ENCODE measurements around the gene RGS12. TPM values are rescaled to one million over a fixed set of nuclear protein-coding genes. Genes with fewer than 3 reads are reported as not detected.

RGS12 gene
- total RNA-seq, 1 donor from 2014 or later = 34.2 TPM

- TF ChIP-seq, protein P1, sequence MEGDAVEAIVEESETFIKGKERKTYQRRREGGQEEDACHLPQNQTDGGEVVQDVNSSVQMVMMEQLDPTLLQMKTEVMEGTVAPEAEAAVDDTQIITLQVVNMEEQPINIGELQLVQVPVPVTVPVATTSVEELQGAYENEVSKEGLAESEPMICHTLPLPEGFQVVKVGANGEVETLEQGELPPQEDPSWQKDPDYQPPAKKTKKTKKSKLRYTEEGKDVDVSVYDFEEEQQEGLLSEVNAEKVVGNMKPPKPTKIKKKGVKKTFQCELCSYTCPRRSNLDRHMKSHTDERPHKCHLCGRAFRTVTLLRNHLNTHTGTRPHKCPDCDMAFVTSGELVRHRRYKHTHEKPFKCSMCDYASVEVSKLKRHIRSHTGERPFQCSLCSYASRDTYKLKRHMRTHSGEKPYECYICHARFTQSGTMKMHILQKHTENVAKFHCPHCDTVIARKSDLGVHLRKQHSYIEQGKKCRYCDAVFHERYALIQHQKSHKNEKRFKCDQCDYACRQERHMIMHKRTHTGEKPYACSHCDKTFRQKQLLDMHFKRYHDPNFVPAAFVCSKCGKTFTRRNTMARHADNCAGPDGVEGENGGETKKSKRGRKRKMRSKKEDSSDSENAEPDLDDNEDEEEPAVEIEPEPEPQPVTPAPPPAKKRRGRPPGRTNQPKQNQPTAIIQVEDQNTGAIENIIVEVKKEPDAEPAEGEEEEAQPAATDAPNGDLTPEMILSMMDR (IDR thresholded peaks at IDR 0.05; ENCODE audit: insufficient read depth, low read length, severe bottlenecking) = no peak
- H3K4me3 ChIP-seq (ENCODE audit: low read depth, low read length) = no peak overlapping the region
- FAIRE-seq (no peak), DNase-seq (ENCODE audit: low read depth) (no peak)
- peaks cover 1% of the 10 kb centered on the region for H3K27me3 ChIP-seq (ENCODE audit: control insufficient read depth, insufficient read depth, low read length)
- no peaks in the 10 kb centered on the region for H3K36me3 ChIP-seq (ENCODE audit: control insufficient read depth, insufficient read depth, low read length)
Measured at GRCh38 chr4:3313556-3314228, 20.9 kb downstream of the RGS12 start.

DNA sequence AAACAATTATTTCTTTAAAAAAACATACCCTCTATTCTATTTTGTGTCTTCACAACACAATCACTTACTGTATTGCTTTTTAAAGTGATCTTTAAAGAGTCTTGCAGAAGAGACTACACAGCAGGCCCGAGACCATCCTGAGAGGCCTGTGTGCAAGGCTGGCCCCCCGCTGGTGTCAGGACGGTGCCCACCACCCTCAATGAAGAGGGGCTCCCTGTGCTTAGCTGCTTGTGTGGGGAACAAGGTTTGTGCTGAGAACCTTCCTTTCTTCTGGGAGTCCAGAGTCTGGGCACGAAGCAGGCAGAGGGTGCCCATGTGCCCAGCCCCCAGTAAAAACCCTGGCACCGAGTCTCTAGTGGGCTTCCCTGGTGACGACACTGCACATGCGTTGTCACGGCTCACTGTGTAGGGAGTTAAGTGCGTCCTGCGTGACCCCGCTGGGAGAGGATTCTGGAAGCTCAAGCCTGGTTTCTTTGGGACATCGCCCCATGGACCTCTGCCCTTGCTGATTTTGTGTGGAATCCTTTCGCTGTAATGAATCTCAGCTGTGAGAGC is 22.0 kb downstream of the RGS12 start:
- Histone ChIP-seq H3K36me3 (ENCODE audit: control insufficient read depth, insufficient read depth, low read length) (no peaks in the 10 kb centered on the region), H3K4me3 (ENCODE audit: low read depth, low read length) (no peak overlapping the region), H3K27me3 (ENCODE audit: control insufficient read depth, insufficient read depth, low read length) (no peaks in the 10 kb centered on the region)
- peak; percentile 89 for FAIRE-seq
- no peak for DNase-seq (ENCODE audit: low read depth)
- TF ChIP-seq, protein P1 (IDR thresholded peaks at IDR 0.05; ENCODE audit: insufficient read depth, low read length, severe bottlenecking) = no peak

DNA sequence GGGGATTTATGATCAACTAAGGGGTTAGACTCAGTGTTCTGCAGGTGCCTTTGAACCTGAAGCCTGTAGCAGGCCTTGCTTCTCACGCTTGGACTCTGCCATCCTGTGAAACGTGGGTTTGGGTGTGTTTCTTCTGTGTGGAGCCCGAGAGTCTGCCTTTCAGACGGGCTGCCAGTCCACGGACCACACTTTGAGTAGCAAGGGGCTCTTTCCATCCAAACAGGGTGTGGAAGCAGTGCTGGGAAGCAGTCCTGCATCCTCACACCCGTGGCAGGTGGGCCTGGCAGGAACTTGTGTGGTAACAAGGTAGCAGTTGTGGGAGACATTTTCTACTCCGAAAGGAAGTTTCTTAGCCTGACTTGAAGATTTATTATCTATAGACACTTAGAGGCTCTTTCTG is 22.7 kb downstream of the RGS12 start:
- TF ChIP-seq, protein P1 (IDR thresholded peaks at IDR 0.05; ENCODE audit: insufficient read depth, low read length, severe bottlenecking) = no peak
- no peak for DNase-seq (ENCODE audit: low read depth)
- no peak for FAIRE-seq

GRCh38 chr4:3316146-3316545 is 23.3 kb downstream of the RGS12 start:
- TF ChIP-seq, protein P1 (IDR thresholded peaks at IDR 0.05; ENCODE audit: insufficient read depth, low read length, severe bottlenecking) = no peak
- no peak for DNase-seq (ENCODE audit: low read depth)
- Histone ChIP-seq H3K27me3 (ENCODE audit: control insufficient read depth, insufficient read depth, low read length) (no peaks in the 10 kb centered on the region), H3K4me3 (ENCODE audit: low read depth, low read length) (no peak overlapping the region), H3K36me3 (ENCODE audit: control insufficient read depth, insufficient read depth, low read length) (no peaks in the 10 kb centered on the region)
- no peak for FAIRE-seq

More for the DNA sequence above, 22.7 kb downstream of the RGS12 start:
- Histone ChIP-seq H3K4me3 (ENCODE audit: low read depth, low read length) (no peak overlapping the region), H3K36me3 (ENCODE audit: control insufficient read depth, insufficient read depth, low read length) (no peaks in the 10 kb centered on the region), H3K27me3 (ENCODE audit: control insufficient read depth, insufficient read depth, low read length) (no peaks in the 10 kb centered on the region)

- Histone ChIP-seq H3K4me3 (ENCODE audit: low read depth, low read length) (no peak overlapping the region), H3K36me3 (ENCODE audit: control insufficient read depth, insufficient read depth, low read length) (no peaks in the 10 kb centered on the region), H3K27me3 (ENCODE audit: control insufficient read depth, insufficient read depth, low read length) (no peaks in the 10 kb centered on the region)
- no peak for FAIRE-seq
- TF ChIP-seq, protein P1 (IDR thresholded peaks at IDR 0.05; ENCODE audit: insufficient read depth, low read length, severe bottlenecking) = no peak
- DNase-seq (ENCODE audit: low read depth) = no peak
Measured at GRCh38 chr4:3317011-3317655, 24.3 kb downstream of the RGS12 start.

Data from bronchial epithelial cell (primary cell).